Astrocyte of the hippocampus (primary cell): ENCODE results near the gene PHLPP2.
A peak's percentile ranks its signal among the peaks of the same experiment; 100 is the strongest.
"Not testable (repeated sequence)": the region's sequence is repeated elsewhere in the genome, so short reads cannot be mapped to it uniquely, and the experiment has no call there.

Source experiments
- DNase-seq: peaks from one replicate; pipeline ENCODE4 v3.0.0; 2011; ENCODE audit warnings: low read depth, low spot score

PHLPP2 gene

DNA sequence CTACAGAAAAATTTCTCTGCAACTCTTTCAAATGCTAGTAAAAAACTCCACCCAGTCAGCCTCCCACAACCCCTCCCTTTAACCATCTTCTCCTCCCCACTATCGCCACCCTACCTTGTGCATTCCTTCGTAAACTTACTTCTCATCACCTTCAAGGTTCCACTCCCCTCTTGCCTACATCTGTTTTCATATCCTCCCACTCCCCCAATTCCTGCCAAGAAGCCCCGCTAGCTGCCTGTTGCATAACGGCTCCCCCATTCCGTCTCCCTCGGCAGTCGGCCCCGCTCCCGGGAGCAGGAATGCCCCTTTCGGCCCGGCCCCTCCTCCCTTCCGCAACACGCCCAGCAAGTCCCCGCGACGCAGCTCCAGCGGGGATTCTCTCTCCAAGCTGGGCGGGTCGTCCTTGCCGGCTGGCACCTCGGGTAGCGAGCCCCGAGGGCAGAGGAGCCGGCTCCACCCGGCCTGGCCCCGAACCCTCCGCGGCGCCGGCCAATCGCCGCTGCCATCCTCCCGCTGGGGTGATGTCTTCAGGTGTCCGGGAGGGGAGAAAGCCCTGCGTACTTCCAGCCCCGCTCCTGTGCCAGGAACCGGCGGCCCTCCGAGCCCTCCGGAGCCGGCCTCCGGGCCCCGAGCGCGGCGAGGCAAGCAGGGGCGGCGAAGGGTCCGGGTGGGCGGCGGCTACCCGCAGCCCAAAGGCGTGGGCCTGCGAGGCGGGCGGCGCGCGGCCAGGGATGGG lies 1.5 kb downstream of the PHLPP2 start:
- peak; percentile 87 for DNase-seq

DNA sequence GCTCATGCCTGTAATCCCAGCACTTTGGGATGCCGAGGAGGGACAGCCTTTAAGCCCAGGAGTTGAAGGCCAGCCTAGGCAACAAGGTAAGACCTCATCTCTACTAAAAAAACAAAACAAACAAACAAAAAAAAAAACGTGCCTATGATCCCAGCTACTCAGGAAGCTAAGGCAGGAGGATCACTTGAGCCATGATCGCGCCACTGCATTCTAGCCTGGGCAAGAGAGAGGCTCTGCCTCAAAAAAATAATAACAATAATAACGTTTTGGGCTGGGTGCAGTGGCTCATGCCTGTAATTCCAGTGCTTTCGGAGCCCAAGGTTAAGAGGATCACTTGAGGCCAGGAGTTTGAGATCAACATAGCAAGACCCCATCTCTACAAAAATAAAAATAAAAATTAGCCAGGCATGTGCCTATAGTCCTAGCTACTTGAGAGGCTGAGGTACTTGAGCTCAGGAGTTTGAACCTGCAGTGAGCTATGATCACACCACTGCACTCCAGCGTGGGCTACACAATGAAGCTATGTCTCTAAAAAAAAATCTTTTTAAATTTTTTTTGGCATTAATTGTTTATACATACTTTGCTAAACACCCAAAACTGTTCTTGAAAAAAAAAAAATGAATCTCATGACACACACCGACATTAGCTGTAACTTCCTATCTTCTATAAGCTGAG lies 3.3 kb downstream of the PHLPP2 start:
- no peak for DNase-seq

DNA sequence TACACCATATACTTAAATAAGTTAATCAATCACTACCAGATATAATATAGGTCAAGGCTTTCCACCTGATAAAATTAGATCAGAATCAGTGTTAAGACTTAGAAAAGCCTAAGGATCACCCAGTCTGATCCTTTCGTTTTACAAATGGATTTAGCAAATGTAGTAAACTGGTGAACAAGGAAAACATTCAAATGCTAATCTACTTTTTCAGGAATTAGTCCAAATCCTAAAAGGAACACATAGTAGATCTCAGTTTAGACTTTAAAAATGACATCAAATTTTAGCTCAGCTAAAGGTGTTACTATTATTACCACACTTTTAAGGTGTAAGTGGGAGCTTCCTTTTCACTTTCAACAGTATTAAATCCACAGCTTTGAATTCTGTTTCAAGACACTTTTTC lies 12.0 kb downstream of the PHLPP2 start:
- DNase-seq: no peak

DNA sequence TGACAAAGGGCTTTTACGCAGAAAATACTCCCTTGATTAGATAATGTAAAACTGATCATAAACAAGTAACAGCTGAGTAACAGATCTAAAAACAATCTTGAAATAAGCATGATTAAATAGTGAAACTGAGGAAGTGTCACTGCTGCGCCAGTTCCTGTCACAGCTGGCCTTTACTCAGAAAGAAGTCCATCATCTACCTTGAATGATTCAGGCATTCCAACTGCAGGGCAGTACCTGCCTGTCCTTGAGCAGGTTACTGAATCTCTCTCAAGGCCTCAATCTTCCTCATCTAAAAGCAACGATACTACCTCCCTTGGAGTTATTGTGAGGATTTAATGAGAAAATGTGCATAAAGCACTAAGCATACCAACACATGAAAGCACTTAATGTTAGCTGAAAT lies 12.7 kb downstream of the PHLPP2 start:
- no peak for DNase-seq

DNA sequence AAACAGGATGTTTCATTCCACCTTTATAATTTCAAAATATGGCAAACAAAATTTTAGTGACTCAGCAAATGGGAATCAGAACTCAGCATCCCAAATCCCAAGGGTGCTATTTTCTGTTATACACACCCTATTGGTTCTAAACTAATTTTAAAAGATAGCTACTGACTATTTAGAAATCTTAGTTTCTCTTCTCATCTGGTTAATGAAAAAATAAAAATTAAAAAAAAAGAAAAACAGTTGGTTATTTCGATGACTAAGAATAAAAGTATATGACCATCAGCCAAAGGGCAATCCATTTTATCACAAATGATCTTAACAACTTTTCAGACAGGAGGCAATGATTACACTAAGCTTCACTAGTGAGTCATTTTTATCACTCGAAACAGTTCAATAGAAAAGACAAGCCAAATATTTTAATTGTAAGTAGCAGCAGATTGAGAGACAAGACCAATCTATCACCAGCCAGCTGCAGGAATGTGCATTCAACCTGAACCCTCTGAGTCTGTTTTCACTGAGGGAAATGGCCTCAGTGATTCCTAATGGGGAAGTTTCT lies 15.2 kb downstream of the PHLPP2 start:
- DNase-seq: peak; percentile 19

DNA sequence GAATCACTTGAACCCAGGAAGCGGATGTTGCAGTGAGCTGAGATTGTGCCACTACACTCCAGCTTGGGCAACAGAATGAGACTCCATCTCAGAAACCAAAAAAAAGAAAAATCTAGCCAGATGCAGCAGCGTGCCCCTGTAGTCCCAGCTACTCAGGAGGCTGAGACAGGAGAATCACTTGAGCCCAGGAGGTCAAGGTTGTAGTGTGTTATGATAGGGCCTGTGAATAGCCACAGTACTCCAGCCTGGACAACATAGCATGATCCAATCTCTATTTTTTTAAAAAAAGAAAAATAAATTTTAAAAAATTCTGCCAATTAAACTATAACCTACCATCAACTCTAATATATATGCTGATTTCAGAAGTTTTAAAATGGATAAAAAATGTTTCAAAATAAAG lies 15.8 kb downstream of the PHLPP2 start:
- no peak for DNase-seq

DNA sequence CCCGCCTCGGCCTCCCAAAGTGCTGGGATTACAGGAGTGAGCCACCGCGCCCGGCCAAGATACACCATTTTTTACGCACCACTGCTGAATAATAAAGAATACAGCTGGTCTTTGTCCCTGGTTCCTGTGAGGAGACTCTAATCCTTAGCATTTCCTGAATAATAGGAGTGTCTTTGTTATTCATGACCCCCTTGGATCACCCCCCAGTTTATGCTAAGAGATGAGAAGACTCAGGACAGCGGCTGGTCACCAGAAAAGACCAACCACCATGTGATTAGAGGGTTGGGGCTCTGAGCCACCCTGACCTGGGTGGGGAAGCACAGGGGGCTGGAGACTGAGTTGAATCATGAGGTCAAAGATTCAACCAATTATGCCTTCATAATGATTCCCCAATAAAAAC lies 17.3 kb downstream of the PHLPP2 start:
- no peak for DNase-seq

DNA sequence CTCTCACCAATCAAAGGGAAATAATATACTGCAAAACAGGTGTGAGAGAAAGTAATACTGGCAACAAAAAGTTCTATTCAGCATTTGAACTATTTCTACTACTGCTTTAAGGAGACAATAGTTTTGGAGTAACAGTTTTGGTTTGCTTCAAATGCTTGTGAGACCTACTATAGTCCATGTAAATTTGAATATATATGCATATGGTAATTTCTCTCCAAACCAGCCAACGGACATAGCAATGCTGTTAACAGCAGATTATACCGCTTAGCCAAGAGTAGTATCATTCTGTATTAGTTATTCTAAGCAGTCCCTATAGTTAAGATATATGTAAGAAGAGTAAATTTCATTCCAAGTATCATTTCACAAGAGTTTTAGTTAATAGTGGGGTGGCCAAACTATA lies 18.5 kb downstream of the PHLPP2 start:
- DNase-seq: no peak

DNA sequence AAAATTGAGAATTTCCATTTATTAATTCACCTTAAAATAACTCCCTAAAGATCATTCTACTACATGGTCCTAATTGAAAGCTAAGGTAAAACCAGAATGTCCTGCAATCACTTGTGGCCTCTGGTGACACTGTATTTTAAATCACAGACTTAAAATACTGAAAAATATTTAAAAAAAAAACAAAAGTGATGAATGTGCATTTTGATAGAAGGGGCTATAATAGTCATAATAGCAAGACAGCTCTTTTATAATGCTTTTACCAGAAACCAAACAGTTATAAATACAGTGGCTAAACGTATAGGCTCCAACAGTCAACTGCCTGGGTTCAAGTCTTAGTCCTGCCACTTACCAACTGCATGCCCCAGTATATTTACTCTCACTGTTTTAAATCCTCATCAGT lies 21.2 kb downstream of the PHLPP2 start:
- DNase-seq: no peak

DNA sequence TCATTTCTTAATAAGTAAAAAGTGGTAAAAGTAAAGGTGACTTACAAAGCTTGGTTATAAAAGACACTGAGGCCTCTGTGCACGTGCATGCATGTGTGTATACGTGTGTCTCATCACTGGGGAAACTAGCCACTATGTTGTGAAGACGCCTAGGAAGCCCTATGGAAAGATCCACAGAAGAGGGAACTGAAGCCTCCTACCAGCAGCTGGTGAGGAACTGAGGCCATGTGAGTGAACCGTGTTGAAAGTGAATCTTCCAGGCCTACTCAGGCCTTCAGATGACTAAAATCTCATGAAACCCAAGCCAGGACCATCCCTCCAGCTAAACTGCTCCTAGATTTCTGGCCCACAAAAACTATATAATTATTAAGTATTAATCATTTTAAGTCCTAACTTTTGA lies 23.7 kb downstream of the PHLPP2 start:
- no peak for DNase-seq

DNA sequence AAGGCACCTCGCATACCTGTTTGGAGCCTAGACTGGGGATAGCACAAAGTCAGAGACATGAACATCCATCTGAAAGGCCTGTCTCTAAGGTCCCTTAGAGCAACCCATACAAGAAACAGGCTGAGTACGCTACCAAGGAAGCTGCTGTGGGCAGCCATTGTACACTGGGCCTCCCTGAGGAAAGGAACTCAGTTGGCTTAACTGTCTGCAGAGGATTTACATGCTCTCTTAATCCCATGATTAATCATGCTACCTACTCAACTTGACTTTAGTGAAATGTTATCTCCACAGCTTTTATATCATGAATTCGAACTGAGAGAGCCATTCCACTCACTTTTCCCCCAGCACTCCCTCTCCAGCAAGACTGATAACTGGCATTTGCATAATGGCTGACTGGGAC lies 26.0 kb downstream of the PHLPP2 start:
- no peak for DNase-seq

DNA sequence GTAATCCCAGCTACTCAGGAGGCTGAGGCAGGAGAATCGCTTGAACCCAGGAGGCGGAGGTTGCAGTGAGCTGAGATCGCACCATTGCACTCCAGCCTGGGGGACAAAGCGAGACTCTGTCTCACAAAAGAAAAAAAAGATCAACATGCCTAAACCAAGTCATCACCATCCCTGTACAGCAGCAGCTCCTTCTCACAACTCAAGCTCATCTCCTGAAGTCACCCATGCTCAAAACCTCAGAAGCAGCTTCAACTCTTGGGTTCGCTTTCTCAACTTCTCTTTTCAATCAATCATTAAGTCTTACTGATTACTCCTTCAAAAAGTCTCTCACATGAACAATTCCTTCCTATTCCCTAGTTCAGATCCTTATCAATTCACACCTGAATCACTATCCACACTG lies 31.3 kb downstream of the PHLPP2 start:
- no peak for DNase-seq

DNA sequence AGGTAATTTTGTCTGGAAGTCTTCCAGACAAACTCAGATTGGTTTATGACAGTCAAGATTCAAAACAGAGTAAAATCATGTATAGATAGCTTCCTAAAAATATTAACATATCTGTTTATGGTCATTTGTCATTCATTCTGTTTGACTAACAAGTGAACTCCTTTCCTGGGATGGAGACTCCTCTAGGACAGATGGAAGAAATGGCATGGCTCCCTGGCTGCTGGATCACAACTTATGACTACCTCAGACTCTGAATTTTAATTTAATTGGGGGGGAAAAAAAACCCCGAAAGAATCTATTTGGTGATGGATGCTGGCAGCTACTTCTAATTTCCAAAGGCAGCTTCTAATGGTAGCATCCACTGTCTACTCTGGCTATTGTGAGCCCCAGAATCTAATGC lies 34.6 kb downstream of the PHLPP2 start:
- DNase-seq: no peak

DNA sequence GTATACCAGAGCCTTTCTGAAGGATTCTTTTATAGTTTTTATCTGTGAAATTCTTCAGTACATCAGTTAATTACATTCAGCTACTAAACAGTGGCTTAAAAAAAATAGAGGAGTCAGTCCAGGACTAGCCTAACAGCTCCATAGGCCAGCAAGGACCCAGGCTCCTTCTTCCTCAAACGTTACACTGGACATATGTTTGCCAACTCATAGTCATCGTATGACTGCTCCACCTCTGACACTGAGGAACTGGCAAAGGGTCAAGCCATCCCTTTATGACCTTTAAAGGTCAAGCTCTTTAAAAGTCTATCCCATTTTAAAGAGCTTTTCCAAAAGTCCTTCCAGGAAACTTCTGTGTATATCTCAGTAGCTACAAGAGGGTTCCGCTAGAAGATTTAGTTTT lies 36.6 kb downstream of the PHLPP2 start:
- no peak for DNase-seq

DNA sequence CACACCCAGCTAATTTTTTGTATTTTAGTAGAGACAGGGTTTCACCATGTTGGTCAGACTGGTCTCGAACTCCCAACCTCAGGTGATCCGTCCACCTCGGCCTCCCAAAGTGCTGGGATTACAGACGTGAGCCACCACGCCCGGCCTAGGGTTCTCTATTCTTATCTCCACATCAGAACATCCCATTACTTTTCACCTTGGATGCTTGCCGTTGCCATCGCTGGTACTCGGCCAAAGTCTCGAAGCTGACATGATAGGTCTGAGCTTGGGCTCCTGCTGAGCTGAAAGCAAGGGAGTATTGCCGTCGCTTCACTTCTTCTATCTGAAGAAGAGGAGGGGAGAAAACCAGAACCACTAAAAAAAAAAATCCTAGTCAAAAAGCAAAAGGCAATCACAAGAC lies 40.2 kb downstream of the PHLPP2 start:
- DNase-seq: not testable (repeated sequence)

DNA sequence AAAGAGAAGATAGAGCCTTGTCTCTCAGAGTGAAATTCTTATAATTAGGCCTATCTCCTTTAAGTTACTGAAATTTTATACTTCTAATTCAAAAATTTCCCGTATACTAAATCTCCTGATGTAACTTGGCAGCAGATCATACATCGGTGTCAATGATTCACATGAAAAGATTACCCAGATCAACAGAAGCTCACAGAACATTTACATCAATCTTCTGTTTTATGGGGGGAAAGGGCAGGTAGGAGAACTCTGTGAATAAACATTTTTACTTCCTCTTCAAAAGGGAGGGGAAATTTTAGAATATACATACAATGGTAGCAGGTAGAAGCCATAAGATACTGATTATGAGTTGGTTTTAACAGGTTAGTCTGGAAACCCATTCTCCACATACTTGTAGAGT lies 43.1 kb downstream of the PHLPP2 start:
- no peak for DNase-seq

DNA sequence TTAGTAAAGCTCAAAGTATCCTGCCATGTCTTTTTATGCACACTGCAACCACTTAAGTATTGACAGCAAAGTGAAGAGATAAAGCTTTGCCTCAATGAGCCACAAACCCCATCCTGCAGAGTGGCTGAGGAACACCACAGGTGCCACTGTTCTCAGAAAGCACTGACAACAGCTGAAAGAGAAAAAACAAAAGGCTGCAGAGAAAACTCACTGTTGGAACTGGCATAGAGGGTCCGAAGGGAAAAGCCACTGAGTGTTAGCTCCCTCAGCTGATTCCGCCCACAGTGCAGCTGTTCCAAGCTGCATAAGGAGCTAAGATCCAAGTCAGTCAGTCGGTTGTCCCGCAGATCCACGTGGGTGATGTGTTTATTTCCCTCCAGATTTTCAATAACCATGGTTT lies 48.3 kb downstream of the PHLPP2 start:
- DNase-seq: no peak

DNA sequence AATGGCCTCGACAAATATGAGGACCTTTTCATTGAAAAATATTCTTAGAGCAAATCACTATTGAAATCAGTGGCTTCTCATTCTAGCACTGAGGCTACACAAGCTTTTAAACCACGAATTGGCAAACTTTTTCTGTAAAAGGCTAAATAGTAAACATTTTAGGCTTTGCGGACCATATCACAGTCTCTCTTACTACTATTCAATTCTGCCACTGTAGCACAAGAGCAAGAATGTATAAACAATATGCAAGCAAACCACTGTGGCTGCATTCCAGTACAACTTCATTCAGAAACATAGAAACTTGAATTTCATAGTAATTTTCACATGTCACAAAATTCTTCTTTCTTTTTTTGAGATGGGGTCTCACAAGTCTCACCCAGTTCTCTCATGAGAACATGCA lies 49.1 kb downstream of the PHLPP2 start:
- DNase-seq: no peak

DNA sequence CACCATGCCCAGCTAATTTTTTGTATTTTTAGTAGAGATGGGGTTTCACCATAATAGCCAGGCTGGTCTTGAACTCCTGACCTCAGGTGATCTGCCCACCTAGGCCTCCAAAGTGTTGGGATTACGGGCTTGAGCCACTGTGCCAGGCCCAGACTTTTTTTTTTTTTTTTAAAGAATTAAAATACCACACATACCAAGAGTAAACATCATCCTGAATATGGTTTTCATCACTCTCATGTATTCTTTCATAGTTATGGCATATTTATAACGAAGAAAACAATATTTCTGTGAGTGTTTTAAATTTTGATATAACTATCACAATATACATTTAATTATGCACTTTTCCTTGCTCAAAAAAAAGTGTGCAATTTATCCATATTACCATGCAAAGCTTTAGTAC lies 50.3 kb downstream of the PHLPP2 start:
- DNase-seq: no peak

DNA sequence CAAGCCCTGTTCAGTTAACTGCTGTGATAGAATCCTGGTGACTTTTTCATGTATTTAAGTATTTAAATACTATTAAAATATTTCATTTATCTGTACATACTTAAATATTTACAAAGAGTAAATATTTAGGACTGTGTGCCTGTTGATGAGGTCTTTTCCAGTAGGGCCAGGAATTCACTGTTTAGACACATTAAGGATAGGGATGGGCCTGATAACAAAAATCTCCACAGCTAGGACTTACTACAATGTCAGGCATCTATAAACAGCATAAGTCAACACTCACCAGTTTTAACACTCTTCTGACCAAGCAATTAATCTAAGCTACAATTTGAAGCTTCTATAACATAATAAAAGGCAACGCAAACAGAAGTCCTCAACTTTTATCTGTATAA lies 50.9 kb downstream of the PHLPP2 start:
- DNase-seq: no peak

DNA sequence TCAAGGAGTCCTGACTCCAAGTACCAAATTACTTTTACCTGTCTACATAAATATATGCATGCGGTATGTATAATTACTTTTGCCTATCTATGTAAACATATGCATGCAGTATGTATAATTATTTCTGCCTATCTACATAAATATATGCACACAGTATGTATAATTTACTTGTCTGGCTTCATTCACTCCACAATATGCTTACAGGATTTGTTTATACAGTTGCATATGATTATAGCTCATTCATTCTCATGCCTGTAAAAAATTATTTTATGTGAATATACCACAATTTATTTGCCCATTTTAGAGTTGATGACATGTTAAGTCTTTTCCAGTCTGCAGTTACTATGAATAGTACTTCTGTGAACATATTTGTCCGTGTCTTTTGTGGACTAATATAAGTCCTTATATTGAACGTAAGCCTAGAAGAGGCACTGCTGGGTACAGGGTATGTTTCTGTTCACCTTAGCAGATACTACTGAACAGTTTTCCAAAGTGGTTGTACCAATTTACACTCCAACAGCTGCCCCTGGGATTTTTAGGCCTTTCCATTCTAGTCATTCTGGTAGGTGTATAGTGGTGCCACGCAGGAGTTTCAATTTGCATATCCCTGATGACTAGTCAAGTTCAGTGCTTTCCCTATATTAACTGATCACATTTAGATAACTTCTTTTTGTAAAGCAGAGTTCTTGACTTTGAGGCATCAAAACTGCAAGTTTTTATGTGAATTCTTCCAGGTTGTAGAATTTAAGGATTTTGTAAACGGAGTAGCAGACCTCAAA lies 51.5 kb downstream of the PHLPP2 start:
- no peak for DNase-seq

DNA sequence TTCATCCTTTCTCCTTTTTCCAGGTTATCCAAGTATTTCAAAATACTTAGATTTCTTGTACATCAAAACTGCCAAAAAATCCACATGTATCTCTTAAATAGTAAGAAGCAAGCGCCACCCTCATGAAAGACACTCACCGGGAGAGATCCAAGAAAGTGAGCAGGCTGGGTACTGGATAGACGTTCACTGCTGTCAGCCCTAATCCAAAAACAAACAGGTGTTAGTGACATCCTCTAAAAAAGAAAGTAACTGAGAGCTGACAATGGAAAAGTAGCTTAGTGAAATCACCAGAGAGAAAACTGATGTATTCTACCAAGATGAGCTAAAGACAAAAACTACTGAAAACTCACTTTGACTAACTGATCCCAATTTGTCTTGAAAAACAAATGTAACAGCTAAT lies 52.4 kb downstream of the PHLPP2 start:
- DNase-seq: no peak

DNA sequence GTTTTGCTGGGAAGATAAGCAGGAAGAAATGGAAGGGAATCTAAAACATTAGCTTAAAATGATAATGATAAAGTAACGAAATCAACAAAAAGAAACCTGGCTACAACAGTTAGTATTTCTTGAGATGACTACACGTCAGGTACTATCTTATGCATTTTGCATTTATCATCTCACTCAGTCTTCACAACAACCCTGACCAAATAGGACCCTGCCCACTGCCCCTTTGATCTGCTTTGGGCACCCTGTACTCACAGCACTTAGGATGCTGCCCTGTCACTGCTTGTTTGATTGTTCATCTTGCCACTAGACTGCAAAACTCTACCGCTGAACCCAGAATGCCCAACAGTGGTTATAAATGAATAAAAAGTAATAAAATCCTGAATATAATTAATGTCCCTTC lies 53.3 kb downstream of the PHLPP2 start:
- DNase-seq: no peak
